ENCODE measurements around the gene OLFML3.

DNA sequence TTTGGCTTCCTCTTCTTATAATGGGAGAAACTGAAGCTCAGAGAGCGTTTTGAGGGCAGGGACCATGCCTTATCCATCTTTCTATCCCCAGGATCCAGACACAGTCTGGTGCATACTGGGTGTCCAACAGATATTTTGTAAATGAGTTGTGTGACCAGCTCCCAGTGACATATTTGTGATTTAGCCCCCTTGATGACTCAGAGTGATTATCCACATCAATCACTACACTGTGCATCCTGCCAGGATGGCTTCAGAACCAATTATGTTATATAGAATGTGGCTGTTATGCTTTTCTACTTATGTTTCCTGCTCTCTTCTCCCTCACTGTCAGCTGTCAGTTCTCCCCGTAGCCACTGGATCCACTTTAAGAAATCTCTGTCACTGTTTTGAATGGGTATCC, 11.3 kb downstream of the OLFML3 start:
- TF ChIP-seq, protein P1, sequence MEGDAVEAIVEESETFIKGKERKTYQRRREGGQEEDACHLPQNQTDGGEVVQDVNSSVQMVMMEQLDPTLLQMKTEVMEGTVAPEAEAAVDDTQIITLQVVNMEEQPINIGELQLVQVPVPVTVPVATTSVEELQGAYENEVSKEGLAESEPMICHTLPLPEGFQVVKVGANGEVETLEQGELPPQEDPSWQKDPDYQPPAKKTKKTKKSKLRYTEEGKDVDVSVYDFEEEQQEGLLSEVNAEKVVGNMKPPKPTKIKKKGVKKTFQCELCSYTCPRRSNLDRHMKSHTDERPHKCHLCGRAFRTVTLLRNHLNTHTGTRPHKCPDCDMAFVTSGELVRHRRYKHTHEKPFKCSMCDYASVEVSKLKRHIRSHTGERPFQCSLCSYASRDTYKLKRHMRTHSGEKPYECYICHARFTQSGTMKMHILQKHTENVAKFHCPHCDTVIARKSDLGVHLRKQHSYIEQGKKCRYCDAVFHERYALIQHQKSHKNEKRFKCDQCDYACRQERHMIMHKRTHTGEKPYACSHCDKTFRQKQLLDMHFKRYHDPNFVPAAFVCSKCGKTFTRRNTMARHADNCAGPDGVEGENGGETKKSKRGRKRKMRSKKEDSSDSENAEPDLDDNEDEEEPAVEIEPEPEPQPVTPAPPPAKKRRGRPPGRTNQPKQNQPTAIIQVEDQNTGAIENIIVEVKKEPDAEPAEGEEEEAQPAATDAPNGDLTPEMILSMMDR (IDR thresholded peaks at IDR 0.05; ENCODE audit: low read length) = no peak
- TF ChIP-seq EZH2phosphoT487 (IDR thresholded peaks at IDR 0.05; ENCODE audit: low read length) (no peak), EZH2 (optimal IDR thresholded peaks at IDR 0.05; ENCODE audit: low read depth, low read length) (no peak)

Measured in MM.1S (cell line).